ENCODE data around the gene PLOD2. TPM values are rescaled to one million over a fixed set of nuclear protein-coding genes. Genes with fewer than 3 reads are reported as not detected.
A peak's percentile ranks its signal among the peaks of the same experiment; 100 is the strongest.

The PLOD2 gene
- total RNA-seq, 1 donor from 2014 or later = 2.0 TPM

DNA sequence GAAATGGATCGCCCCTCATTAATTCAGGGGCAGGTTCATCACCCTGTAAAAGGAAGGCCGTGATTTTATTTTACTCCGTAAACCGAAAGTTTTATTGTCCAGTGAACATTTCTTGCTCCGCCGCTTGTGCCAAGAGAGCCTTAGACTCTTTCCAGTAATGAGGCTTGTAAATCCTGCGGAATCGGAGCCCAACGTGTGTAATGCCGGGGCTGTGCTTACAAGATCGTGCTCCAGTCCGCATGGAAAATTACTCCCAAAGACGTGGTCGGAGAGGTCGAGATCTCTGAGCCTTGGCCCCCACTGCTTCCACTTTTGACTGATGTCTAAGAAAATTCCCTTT is 649 bp upstream of the PLOD2 start:
- intact Hi-C loops (cut with micrococcal nuclease) = no loop called here
- no peaks in the 10 kb centered on the region for H3K36me3 Mint-ChIP-seq (ENCODE audit: low read depth)
- H3K27ac Mint-ChIP-seq = no peak overlapping the region
- no peaks in the 10 kb centered on the region for H3K9me3 Mint-ChIP-seq
- H3K27me3 Mint-ChIP-seq = peaks cover 66% of the 10 kb centered on the region
- H3K4me3 Mint-ChIP-seq = peak overlapping the region; percentile 61
- no peak for DNase-seq
- H3K4me1 Mint-ChIP-seq = peaks cover 13% of the 10 kb centered on the region

GRCh38 chr3:146160321-146160963 is 542 bp downstream of the PLOD2 start:
- no peaks in the 10 kb centered on the region for H3K36me3 Mint-ChIP-seq (ENCODE audit: low read depth)
- DNase-seq = peak; percentile 63

GRCh38 chr3:146159616-146160320 is 1.2 kb downstream of the PLOD2 start:
- Mint-ChIP-seq H3K4me1 (peaks cover 13% of the 10 kb centered on the region), H3K9me3 (no peaks in the 10 kb centered on the region), H3K36me3 (ENCODE audit: low read depth) (no peaks in the 10 kb centered on the region), H3K27ac (no peak overlapping the region), H3K4me3 (peak overlapping the region; percentile 84), H3K27me3 (peaks cover 61% of the 10 kb centered on the region)
- intact Hi-C loops (cut with micrococcal nuclease) = no loop called here
- no peak for DNase-seq

More at GRCh38 chr3:146160321-146160963, 542 bp downstream of the PLOD2 start:
- intact Hi-C loops (cut with micrococcal nuclease) = no loop called here
- peaks cover 13% of the 10 kb centered on the region for H3K4me1 Mint-ChIP-seq
- peak overlapping the region; percentile 55 for H3K27ac Mint-ChIP-seq
- peaks cover 67% of the 10 kb centered on the region for H3K27me3 Mint-ChIP-seq
- peak overlapping the region; percentile 84 for H3K4me3 Mint-ChIP-seq
- H3K9me3 Mint-ChIP-seq = no peaks in the 10 kb centered on the region

GRCh38 chr3:146159037-146159436 is 1.9 kb downstream of the PLOD2 start:
- H3K27me3 Mint-ChIP-seq = peaks cover 57% of the 10 kb centered on the region
- no peak overlapping the region for H3K4me3 Mint-ChIP-seq
- intact Hi-C loops (cut with micrococcal nuclease) = no loop called here
- no peaks in the 10 kb centered on the region for H3K36me3 Mint-ChIP-seq (ENCODE audit: low read depth)
- DNase-seq = no peak
- H3K4me1 Mint-ChIP-seq = peaks cover 13% of the 10 kb centered on the region
- H3K27ac Mint-ChIP-seq = no peak overlapping the region
- H3K9me3 Mint-ChIP-seq = no peaks in the 10 kb centered on the region

DNA sequence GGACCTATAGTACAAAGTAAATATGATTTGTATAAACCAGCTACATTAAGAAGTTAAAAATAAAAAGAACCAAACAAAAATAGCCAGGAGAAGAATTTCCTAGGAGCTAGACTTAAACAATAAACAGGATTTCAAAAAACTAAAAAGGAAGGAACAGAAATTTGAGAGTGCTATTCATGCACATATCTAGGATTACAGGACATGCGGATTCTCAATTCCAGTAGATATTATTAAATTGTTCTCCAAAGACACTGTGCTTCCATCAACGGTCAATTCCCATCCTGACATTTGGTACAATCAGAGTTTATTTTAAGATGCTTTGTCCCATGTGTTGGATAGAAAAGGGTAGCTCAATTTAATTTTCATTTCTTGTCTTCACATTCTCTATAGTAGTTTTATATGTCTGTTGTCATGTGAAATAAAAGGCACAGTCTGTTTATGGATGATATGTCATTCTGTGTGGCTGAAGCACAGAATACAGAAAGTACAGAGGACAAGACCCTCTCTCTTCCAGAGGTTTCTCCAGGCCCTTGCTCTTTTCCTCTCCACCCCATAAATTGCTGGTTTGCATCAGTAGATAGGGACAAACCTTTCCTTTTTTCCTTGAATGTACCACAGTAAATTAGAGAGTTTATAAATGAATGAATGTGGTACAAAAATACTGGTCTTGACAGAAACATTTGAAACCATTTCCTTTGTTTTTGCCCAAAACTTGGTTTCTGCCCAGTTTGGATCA is 3.5 kb downstream of the PLOD2 start:
- Mint-ChIP-seq H3K4me1 (peaks cover 13% of the 10 kb centered on the region), H3K9me3 (no peaks in the 10 kb centered on the region), H3K27me3 (peaks cover 46% of the 10 kb centered on the region), H3K27ac (no peak overlapping the region), H3K36me3 (ENCODE audit: low read depth) (no peaks in the 10 kb centered on the region), H3K4me3 (no peak overlapping the region)
- intact Hi-C loops (cut with micrococcal nuclease) = no loop called here
- no peak for DNase-seq

- H3K4me3 Mint-ChIP-seq = no peak overlapping the region
- no peaks in the 10 kb centered on the region for H3K36me3 Mint-ChIP-seq (ENCODE audit: low read depth)
- no peak overlapping the region for H3K27ac Mint-ChIP-seq
- DNase-seq = no peak
- peaks cover 39% of the 10 kb centered on the region for H3K27me3 Mint-ChIP-seq
- no peaks in the 10 kb centered on the region for H3K9me3 Mint-ChIP-seq
- H3K4me1 Mint-ChIP-seq = peaks cover 13% of the 10 kb centered on the region
- intact Hi-C loops (cut with micrococcal nuclease) = no loop called here
Measured at GRCh38 chr3:146156666-146157314, 4.2 kb downstream of the PLOD2 start.

DNA sequence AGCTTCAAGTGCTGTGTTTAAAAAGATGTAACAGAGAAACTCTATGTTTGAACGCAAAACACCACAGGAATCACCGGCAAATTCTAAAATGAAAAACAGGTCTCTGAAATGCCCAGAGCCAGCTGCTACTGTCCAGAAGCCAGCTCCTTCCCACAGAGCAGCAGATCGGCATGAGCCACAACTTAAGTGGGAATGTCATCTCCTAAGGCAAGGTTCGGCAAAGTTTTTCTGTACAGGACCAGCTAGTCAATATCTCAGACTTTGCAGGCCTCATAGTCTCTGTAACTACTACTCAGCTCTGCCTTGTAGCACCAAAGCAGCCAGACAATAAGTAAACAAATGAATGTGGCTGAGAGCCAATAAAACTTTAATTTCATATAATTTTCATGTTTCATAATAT is 4.9 kb downstream of the PLOD2 start:
- Mint-ChIP-seq H3K27ac (no peak overlapping the region), H3K4me1 (peaks cover 8% of the 10 kb centered on the region), H3K27me3 (peaks cover 33% of the 10 kb centered on the region), H3K36me3 (ENCODE audit: low read depth) (no peaks in the 10 kb centered on the region), H3K9me3 (no peaks in the 10 kb centered on the region), H3K4me3 (no peak overlapping the region)
- DNase-seq = no peak
- intact Hi-C loops (cut with micrococcal nuclease) = no loop called here

- H3K4me1 Mint-ChIP-seq = peaks cover 3% of the 10 kb centered on the region
- H3K36me3 Mint-ChIP-seq (ENCODE audit: low read depth) = no peaks in the 10 kb centered on the region
- H3K27me3 Mint-ChIP-seq = peaks cover 27% of the 10 kb centered on the region
- H3K27ac Mint-ChIP-seq = no peak overlapping the region
- no peak for DNase-seq
- H3K4me3 Mint-ChIP-seq = no peak overlapping the region
- H3K9me3 Mint-ChIP-seq = no peaks in the 10 kb centered on the region
- intact Hi-C loops (cut with micrococcal nuclease) = no loop called here
Measured at GRCh38 chr3:146154995-146155394, 6.0 kb downstream of the PLOD2 start.

DNA sequence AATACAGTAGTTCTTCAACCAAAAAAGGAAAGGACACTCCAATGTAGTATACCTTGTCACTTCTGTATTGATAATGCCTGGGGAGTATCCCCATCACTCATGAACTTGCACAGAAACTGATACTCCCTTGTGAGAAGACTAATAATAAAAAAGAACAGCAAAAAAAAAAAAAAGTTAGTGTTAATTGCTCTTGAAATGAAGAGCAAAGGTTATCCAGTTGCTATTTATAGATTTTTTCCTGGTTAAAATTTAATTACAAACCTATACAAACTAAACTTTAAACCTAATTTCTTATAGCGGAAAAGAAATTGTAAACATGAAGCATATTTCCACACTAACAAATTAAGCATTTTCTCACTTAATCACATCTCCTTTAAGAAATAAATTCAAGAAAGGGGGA is 6.7 kb downstream of the PLOD2 start:
- Mint-ChIP-seq H3K4me3 (no peak overlapping the region), H3K36me3 (ENCODE audit: low read depth) (no peaks in the 10 kb centered on the region), H3K9me3 (no peaks in the 10 kb centered on the region), H3K27me3 (peaks cover 24% of the 10 kb centered on the region), H3K27ac (no peak overlapping the region), H3K4me1 (no peaks in the 10 kb centered on the region)
- no peak for DNase-seq
- intact Hi-C loops (cut with micrococcal nuclease) = no loop called here

GRCh38 chr3:146153429-146153828 is 7.6 kb downstream of the PLOD2 start:
- Mint-ChIP-seq H3K27me3 (peaks cover 17% of the 10 kb centered on the region), H3K4me1 (no peaks in the 10 kb centered on the region), H3K4me3 (no peak overlapping the region), H3K36me3 (ENCODE audit: low read depth) (no peaks in the 10 kb centered on the region), H3K27ac (no peak overlapping the region), H3K9me3 (no peaks in the 10 kb centered on the region)
- intact Hi-C loops (cut with micrococcal nuclease) = no loop called here
- DNase-seq = no peak

DNA sequence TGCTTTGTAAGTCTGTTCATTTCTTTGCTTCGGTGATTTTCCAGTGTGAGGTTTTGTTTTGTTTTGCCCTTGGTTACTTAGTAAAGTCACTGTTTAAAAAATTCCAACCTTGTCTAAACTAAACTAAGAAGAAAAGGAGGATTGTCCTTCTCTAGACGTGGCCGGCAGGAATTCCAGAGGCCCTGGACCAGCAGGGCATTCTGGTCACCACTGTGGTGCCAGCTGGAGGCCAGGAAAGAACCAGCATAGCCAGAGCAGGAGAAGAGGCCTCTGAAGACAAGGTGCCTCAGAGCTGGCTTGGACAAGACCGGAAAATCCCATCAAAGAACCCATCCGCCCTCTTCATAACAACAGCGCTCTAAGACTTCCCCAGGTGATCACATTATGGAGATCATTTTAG is 8.2 kb downstream of the PLOD2 start:
- H3K4me1 Mint-ChIP-seq = no peaks in the 10 kb centered on the region
- intact Hi-C loops (cut with micrococcal nuclease) = no loop called here
- H3K36me3 Mint-ChIP-seq (ENCODE audit: low read depth) = no peaks in the 10 kb centered on the region
- H3K9me3 Mint-ChIP-seq = no peaks in the 10 kb centered on the region
- H3K4me3 Mint-ChIP-seq = no peak overlapping the region
- peaks cover 15% of the 10 kb centered on the region for H3K27me3 Mint-ChIP-seq
- DNase-seq = no peak
- H3K27ac Mint-ChIP-seq = no peak overlapping the region

- no peaks in the 10 kb centered on the region for H3K36me3 Mint-ChIP-seq (ENCODE audit: low read depth)
- intact Hi-C loops (cut with micrococcal nuclease) = no loop called here
- H3K4me1 Mint-ChIP-seq = no peaks in the 10 kb centered on the region
- H3K4me3 Mint-ChIP-seq = no peak overlapping the region
- H3K27ac Mint-ChIP-seq = no peak overlapping the region
- DNase-seq = no peak
- H3K9me3 Mint-ChIP-seq = no peaks in the 10 kb centered on the region
- peaks cover 6% of the 10 kb centered on the region for H3K27me3 Mint-ChIP-seq
Measured at GRCh38 chr3:146148468-146148931, 12.5 kb downstream of the PLOD2 start.

DNA sequence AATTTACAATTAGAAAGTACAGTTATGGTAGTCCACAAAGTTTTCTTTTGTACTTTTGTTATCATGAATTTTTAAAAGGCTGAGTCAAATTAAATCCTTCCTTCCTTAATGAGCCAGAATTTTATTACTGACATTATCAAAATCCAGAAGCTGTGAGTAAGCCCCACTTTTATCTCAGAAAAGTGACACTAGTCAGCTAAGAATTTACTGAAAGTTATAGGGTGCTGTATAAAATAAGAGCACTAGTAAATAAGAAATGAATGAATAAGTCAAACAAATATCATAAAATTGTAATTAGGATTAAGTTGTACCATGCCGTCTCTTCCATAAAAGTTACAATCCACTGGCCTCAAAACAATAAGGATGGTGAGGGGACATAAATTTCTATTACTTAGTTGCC is 15.3 kb downstream of the PLOD2 start:
- Mint-ChIP-seq H3K27me3 (peaks cover 6% of the 10 kb centered on the region), H3K4me1 (no peaks in the 10 kb centered on the region), H3K36me3 (ENCODE audit: low read depth) (no peaks in the 10 kb centered on the region), H3K4me3 (no peak overlapping the region), H3K9me3 (no peaks in the 10 kb centered on the region), H3K27ac (no peak overlapping the region)
- intact Hi-C loops (cut with micrococcal nuclease) = no loop called here
- DNase-seq = no peak

DNA sequence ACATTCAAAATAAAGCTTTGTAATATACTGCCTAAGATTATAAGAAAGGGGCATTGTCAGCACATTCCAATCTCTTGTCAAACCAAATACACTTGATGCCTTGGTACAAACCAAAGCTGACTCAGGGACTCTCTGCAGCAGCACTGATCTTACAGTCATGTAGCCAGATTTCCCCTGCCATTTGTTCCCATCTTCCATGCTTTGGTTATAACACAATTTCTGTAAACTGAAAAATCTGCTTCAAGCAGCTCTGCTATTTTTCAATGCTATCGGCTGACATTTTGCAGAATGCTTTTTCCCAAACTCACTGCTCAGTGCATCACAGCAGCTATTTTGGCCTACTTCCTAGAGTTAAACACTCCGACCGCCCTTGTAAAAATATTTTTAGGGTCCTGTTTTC is 18.2 kb downstream of the PLOD2 start:
- intact Hi-C loops (cut with micrococcal nuclease) = no loop called here
- DNase-seq = no peak
- Mint-ChIP-seq H3K4me1 (no peaks in the 10 kb centered on the region), H3K4me3 (no peak overlapping the region), H3K27me3 (peaks cover 5% of the 10 kb centered on the region), H3K27ac (no peak overlapping the region), H3K9me3 (no peaks in the 10 kb centered on the region), H3K36me3 (ENCODE audit: low read depth) (no peaks in the 10 kb centered on the region)
